Ovary (tissue), 3 donors: Measurements from ENCODE around the gene TRMT44.

Experiments used
- EP300 ChIP-seq: sonication (generic); formaldehyde crosslinking; IDR thresholded peaks from one replicate; pipeline ENCODE4 v1.6.1; 2017; ENCODE audit warnings: antibody characterized with exemption
- POLR2A ChIP-seq: fragments of 450-650 bp; IDR thresholded peaks from one replicate; pipeline ENCODE4 v1.6.1; 2017; ENCODE audit warnings: antibody characterized with exemption, mild to moderate bottlenecking, moderate library complexity
- TF ChIP-seq, protein P1 (sequence below), 3 donors: fragments of 450-650 bp in 2 of 3; fragments of 200-600 bp in 1 of 3; IDR thresholded peaks; one replicate each; pipeline versions ENCODE4 v1.5.1 to v1.8.0; 2016 to 2022; ENCODE audit warnings: antibody characterized with exemption in 3 of 3, mild to moderate bottlenecking in 1 of 3
- donor health status: DM: no; HTN: no; CAD: no.

DNA sequence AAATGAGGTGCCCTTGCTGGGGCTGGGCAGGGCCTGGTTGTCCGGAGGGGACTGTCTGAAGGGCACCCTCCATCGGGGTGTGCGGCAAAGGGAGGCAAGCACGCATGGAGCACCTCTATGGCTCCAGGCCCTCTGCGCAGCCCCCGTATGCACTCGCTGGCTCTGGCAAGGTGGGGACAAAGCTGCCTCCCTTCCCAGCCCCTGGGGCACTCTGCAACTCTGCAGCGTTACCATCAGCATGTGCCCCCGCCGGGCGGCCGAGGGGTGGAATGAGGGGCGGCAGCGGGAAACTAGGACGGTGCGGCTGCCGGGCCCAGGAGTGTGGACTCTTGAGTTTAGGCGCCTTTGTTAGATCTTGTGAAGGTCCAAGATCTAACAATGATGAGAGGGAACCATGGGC lies 26.4 kb downstream of the TRMT44 start:
- TF ChIP-seq, protein P1, sequence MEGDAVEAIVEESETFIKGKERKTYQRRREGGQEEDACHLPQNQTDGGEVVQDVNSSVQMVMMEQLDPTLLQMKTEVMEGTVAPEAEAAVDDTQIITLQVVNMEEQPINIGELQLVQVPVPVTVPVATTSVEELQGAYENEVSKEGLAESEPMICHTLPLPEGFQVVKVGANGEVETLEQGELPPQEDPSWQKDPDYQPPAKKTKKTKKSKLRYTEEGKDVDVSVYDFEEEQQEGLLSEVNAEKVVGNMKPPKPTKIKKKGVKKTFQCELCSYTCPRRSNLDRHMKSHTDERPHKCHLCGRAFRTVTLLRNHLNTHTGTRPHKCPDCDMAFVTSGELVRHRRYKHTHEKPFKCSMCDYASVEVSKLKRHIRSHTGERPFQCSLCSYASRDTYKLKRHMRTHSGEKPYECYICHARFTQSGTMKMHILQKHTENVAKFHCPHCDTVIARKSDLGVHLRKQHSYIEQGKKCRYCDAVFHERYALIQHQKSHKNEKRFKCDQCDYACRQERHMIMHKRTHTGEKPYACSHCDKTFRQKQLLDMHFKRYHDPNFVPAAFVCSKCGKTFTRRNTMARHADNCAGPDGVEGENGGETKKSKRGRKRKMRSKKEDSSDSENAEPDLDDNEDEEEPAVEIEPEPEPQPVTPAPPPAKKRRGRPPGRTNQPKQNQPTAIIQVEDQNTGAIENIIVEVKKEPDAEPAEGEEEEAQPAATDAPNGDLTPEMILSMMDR (IDR thresholded peaks at IDR 0.05) = no peak
- TF ChIP-seq POLR2A (no peak), EP300 (no peak)
